HEK293 (cell line): ENCODE results near the gene CA10.

Experiments used
- CTCF ChIA-PET: fragments of 350-600 bp; formaldehyde crosslinking; extraction: SDS; loops from one replicate; lab custom pipeline; 2021; ENCODE audit warnings: antibody characterized with exemption; lab: Yijun Ruan, JAX
- POLR2A ChIA-PET: fragments of 300-600 bp; formaldehyde crosslinking; extraction: SDS; loops from one replicate; lab custom pipeline; 2020; ENCODE audit warnings: antibody characterized with exemption, inconsistent platforms; lab: Yijun Ruan, JAX
- H3K27ac ChIP-seq: fragments of 200-500 bp; sonication (Bioruptor generic); 2 replicates; pipeline ENCODE4 v1.5.1; 2014; ENCODE audit warnings: low read depth, low read length, control low read depth, inconsistent platforms; ENCODE audit errors: extremely low read depth
- H3K36me3 ChIP-seq, 2 experiments: fragments of 200-500 bp in 1 of 2; sonication (Bioruptor generic) in 1 of 2; 1 replicate in 1 of 2; 2 replicates in 1 of 2; pipeline ENCODE4 v1.5.1; 2014 to 2017; ENCODE audit warnings: inconsistent platforms in 2 of 2, low read length in 2 of 2; ENCODE audit not compliant: control insufficient read depth in 2 of 2, insufficient read depth in 1 of 2
- H3K4me1 ChIP-seq: fragments of 200-500 bp; sonication (Bioruptor generic); 2 replicates; pipeline ENCODE4 v1.5.1; 2014; ENCODE audit warnings: mild to moderate bottlenecking, low read length, inconsistent platforms; ENCODE audit not compliant: control insufficient read depth, insufficient read depth
- H3K4me3 ChIP-seq: 2 replicates; pipeline ENCODE4 v1.5.1; 2011; ENCODE audit warnings: low read depth, mild to moderate bottlenecking, control low read depth, low read length, moderate library complexity
- H3K9me3 ChIP-seq: fragments of 200-500 bp; sonication (Bioruptor generic); 2 replicates; pipeline ENCODE4 v1.5.1; 2014; ENCODE audit warnings: low read depth, low read length, inconsistent platforms; ENCODE audit not compliant: control insufficient read depth, insufficient read depth
- EGR2 ChIP-seq: fragments of 450-650 bp; formaldehyde crosslinking; IDR thresholded peaks from 2 replicates; pipeline ENCODE4 v1.5.1; 2016; ENCODE audit warnings: low read depth, missing biosample characterization, missing genetic modification characterization
- SALL2 ChIP-seq: fragments of 450-650 bp; formaldehyde crosslinking; IDR thresholded peaks from 2 replicates; pipeline ENCODE4 v1.5.0; 2017; ENCODE audit warnings: missing biosample characterization, mild to moderate bottlenecking, missing genetic modification characterization, borderline replicate concordance
- ZBTB21 ChIP-seq: fragments of 450-650 bp; formaldehyde crosslinking; IDR thresholded peaks from 2 replicates; pipeline ENCODE4 v1.5.1; 2017; ENCODE audit warnings: missing biosample characterization, missing genetic modification characterization
- ZIC2 ChIP-seq: fragments of 450-650 bp; formaldehyde crosslinking; IDR thresholded peaks from 2 replicates; pipeline ENCODE4 v1.5.1; 2016; ENCODE audit warnings: missing biosample characterization, missing genetic modification characterization
- ZNF121 ChIP-seq: fragments of 450-650 bp; formaldehyde crosslinking; IDR thresholded peaks from 2 replicates; pipeline ENCODE4 v1.5.1; 2016; ENCODE audit warnings: missing biosample characterization, missing genetic modification characterization
- ZNF175 ChIP-seq: fragments of 450-650 bp; formaldehyde crosslinking; IDR thresholded peaks from 2 replicates; pipeline ENCODE4 v1.5.1; 2016; ENCODE audit warnings: missing biosample characterization, missing genetic modification characterization
- ZNF335 ChIP-seq: fragments of 450-650 bp; formaldehyde crosslinking; conservative IDR thresholded peaks from 2 replicates; pipeline ENCODE4 v1.5.1; 2016; ENCODE audit warnings: missing biosample characterization, missing genetic modification characterization
- ZNF366 ChIP-seq: fragments of 450-650 bp; formaldehyde crosslinking; conservative IDR thresholded peaks from 2 replicates; pipeline ENCODE4 v1.5.1; 2016; ENCODE audit warnings: missing biosample characterization, missing genetic modification characterization
- ZNF391 ChIP-seq: fragments of 450-650 bp; formaldehyde crosslinking; IDR thresholded peaks from 2 replicates; pipeline ENCODE4 v1.5.1; 2016; ENCODE audit warnings: low read depth, missing biosample characterization, missing genetic modification characterization, borderline replicate concordance
- ZNF423 ChIP-seq: fragments of 450-650 bp; formaldehyde crosslinking; IDR thresholded peaks from 2 replicates; pipeline ENCODE4 v1.5.1; 2016; ENCODE audit warnings: missing biosample characterization, missing genetic modification characterization
- ZNF571 ChIP-seq: fragments of 450-650 bp; formaldehyde crosslinking; IDR thresholded peaks from 2 replicates; pipeline ENCODE4 v1.5.0; 2017; ENCODE audit warnings: missing biosample characterization, missing genetic modification characterization
- ZNF670 ChIP-seq: fragments of 450-650 bp; formaldehyde crosslinking; IDR thresholded peaks from 2 replicates; pipeline ENCODE4 v1.5.1; 2016; ENCODE audit warnings: missing biosample characterization, missing genetic modification characterization, low read depth
- TF ChIP-seq, protein P1 (sequence below): fragments of 450-650 bp; formaldehyde crosslinking; IDR thresholded peaks from 2 replicates; pipeline ENCODE4 v1.5.1; 2016; ENCODE audit warnings: missing biosample characterization, missing genetic modification characterization
- TF ChIP-seq, protein P2 (sequence below): fragments of 450-650 bp; formaldehyde crosslinking; IDR thresholded peaks from 2 replicates; pipeline ENCODE4 v1.5.1; 2016; ENCODE audit warnings: missing biosample characterization, missing genetic modification characterization

Gene CA10

DNA sequence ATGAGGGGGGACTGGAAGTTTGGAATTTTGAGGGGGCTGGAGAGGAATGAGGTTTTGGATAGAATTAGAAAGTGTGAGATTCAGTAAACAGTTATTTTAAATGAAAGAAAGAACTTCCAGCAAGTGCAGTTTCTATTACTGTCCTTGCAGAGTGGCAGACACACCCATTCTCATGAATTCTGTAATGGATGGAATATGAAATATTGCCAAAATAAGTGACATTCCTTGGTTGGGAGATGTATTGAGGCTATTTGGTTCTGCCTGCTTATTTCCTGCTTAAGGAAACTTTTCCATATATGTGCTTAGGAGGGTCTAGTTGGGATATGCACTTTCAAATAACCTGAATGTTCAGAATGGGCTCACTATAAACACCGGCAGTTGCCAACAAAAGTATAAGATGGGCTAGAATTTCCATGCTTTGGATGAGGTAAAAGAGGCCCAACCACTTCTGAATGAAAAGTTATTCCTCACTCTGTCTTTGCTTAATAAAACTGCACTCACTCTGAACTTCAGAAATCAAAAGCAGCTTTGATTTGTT, 434.4 kb downstream of the CA10 start:
- H3K9me3 ChIP-seq, result no peaks in the 10 kb centered on the region
- no peak overlapping the region for H3K27ac ChIP-seq
- H3K4me1 ChIP-seq, result no peaks in the 10 kb centered on the region; the same call in 1 of the 2 replicates
- CTCF ChIA-PET, result interaction anchor here (0.9 kb wide), 1 partner anchor 10 kb away, joined by 4 read pairs; no protein-coding TSS in a partner anchor
- no peaks in the 10 kb centered on the region for H3K36me3 ChIP-seq
- TF ChIP-seq ZIC2 (tag by site-specific recombination) (no peak), ZNF423 (tag by site-specific recombination) (no peak), ZNF366 (tag by site-specific recombination) (no peak), EGR2 (no peak), ZNF391 (tag by site-specific recombination) (no peak), ZNF335 (tag by site-specific recombination) (no peak), ZBTB21 (tag by site-specific recombination) (no peak), ZNF571 (no peak), SALL2 (no peak)
- TF ChIP-seq, all 188 proteins: peak for 0
- POLR2A ChIA-PET, result no interaction called here
- H3K4me3 ChIP-seq, result no peak overlapping the region

- CTCF ChIA-PET, result interaction anchor here (1.1 kb wide), 1 partner anchor 72 kb away, joined by 3 read pairs; no protein-coding TSS in a partner anchor
- POLR2A ChIA-PET, result no interaction called here
- TF ChIP-seq, protein P1, sequence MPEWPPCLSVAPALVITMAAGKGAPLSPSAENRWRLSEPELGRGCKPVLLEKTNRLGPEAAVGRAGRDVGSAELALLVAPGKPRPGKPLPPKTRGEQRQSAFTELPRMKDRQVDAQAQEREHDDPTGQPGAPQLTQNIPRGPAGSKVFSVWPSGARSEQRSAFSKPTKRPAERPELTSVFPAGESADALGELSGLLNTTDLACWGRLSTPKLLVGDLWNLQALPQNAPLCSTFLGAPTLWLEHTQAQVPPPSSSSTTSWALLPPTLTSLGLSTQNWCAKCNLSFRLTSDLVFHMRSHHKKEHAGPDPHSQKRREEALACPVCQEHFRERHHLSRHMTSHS (tag by site-specific recombination), result no peak
- TF ChIP-seq, protein P2, sequence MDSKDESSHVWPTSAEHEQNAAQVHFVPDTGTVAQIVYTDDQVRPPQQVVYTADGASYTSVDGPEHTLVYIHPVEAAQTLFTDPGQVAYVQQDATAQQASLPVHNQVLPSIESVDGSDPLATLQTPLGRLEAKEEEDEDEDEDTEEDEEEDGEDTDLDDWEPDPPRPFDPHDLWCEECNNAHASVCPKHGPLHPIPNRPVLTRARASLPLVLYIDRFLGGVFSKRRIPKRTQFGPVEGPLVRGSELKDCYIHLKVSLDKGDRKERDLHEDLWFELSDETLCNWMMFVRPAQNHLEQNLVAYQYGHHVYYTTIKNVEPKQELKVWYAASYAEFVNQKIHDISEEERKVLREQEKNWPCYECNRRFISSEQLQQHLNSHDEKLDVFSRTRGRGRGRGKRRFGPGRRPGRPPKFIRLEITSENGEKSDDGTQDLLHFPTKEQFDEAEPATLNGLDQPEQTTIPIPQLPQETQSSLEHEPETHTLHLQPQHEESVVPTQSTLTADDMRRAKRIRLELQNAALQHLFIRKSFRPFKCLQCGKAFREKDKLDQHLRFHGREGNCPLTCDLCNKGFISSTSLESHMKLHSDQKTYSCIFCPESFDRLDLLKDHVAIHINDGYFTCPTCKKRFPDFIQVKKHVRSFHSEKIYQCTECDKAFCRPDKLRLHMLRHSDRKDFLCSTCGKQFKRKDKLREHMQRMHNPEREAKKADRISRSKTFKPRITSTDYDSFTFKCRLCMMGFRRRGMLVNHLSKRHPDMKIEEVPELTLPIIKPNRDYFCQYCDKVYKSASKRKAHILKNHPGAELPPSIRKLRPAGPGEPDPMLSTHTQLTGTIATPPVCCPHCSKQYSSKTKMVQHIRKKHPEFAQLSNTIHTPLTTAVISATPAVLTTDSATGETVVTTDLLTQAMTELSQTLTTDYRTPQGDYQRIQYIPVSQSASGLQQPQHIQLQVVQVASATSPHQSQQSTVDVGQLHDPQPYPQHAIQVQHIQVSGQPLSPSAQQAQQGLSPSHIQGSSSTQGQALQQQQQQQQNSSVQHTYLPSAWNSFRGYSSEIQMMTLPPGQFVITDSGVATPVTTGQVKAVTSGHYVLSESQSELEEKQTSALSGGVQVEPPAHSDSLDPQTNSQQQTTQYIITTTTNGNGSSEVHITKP (tag by site-specific recombination), result peak; percentile 19; the same call in 1 of the 2 replicates
- H3K4me1 ChIP-seq, result no peaks in the 10 kb centered on the region; the same call in 1 of the 2 replicates
- no peak overlapping the region for H3K27ac ChIP-seq
- H3K36me3 ChIP-seq, result no peaks in the 10 kb centered on the region
- no peak overlapping the region for H3K4me3 ChIP-seq
- no peaks in the 10 kb centered on the region for H3K9me3 ChIP-seq
These were observed 435.5 kb downstream of the CA10 start for GRCh38 chr17:51722994-51723393.

- CTCF ChIA-PET, result interaction anchor here (0.6 to 1.9 kb wide), 3 partner anchors 12 to 262 kb away, joined by 3 to 13 read pairs (median 3); no protein-coding TSS in a partner anchor
- H3K27ac ChIP-seq, result no peak overlapping the region
- H3K36me3 ChIP-seq, result no peaks in the 10 kb centered on the region
- POLR2A ChIA-PET, result no interaction called here
- H3K9me3 ChIP-seq, result no peaks in the 10 kb centered on the region
- no peak overlapping the region for H3K4me3 ChIP-seq
- TF ChIP-seq ZNF121 (tag by site-specific recombination) (no peak), ZNF175 (tag by site-specific recombination) (no peak), ZNF670 (tag by site-specific recombination) (no peak)
- TF ChIP-seq, all 188 proteins: peak for 0
- no peaks in the 10 kb centered on the region; the same call in 1 of the 2 replicates for H3K4me1 ChIP-seq
These were observed 436.8 kb downstream of the CA10 start for GRCh38 chr17:51721730-51722129.
